Endothelial cell of umbilical vein (primary cell): ENCODE results near the gene NUP62.
"Not testable (repeated sequence)": the region's sequence is repeated elsewhere in the genome, so short reads cannot be mapped to it uniquely, and the experiment has no call there.

Source experiments
- CTCF ChIP-seq, 2 donors: IDR thresholded peaks; 1 replicate in 1 of 2; 2 replicates in 1 of 2; pipeline ENCODE4 v1.5.1; 2011; ENCODE audit warnings: low read length in 2 of 2, mild to moderate bottlenecking in 2 of 2, moderate library complexity in 2 of 2, control low read depth in 1 of 2, inconsistent platforms in 1 of 2, low read depth in 1 of 2; ENCODE audit not compliant: insufficient read depth in 1 of 2; ENCODE audit errors: extremely low read depth in 1 of 2
- EZH2 ChIP-seq: IDR thresholded peaks from 2 replicates; pipeline ENCODE4 v1.6.1; 2012; ENCODE audit warnings: borderline replicate concordance, low read depth, mild to moderate bottlenecking, moderate library complexity, low read length, inconsistent platforms; ENCODE audit not compliant: severe bottlenecking
- FOS ChIP-seq: IDR thresholded peaks from 2 replicates; pipeline ENCODE4 v1.6.1; 2011; ENCODE audit warnings: mild to moderate bottlenecking, low read length, moderate library complexity, borderline replicate concordance; ENCODE audit not compliant: insufficient read depth
- GATA2 ChIP-seq: IDR thresholded peaks from 2 replicates; pipeline ENCODE4 v1.7.0; 2011; ENCODE audit warnings: low read depth, mild to moderate bottlenecking, moderate library complexity, mixed read lengths, low read length; ENCODE audit not compliant: insufficient read length, insufficient read depth
- JUN ChIP-seq: IDR thresholded peaks from 2 replicates; pipeline ENCODE4 v1.6.1; 2011; ENCODE audit warnings: borderline replicate concordance, low read depth; ENCODE audit not compliant: insufficient read length, insufficient read depth
- MAX ChIP-seq: IDR thresholded peaks from 2 replicates; pipeline ENCODE4 v1.6.1; 2011; ENCODE audit not compliant: insufficient read depth, insufficient read length
- MYC ChIP-seq: IDR thresholded peaks from one replicate; pipeline ENCODE4 v1.6.1; 2011; ENCODE audit warnings: mild to moderate bottlenecking, low read depth, low read length
- POLR2A ChIP-seq: IDR thresholded peaks from 2 replicates; pipeline ENCODE4 v1.6.1; 2012; ENCODE audit warnings: low read depth, mild to moderate bottlenecking, control low read depth, low read length
- POLR2AphosphoS5 ChIP-seq: IDR thresholded peaks from 2 replicates; pipeline ENCODE4 v1.6.1; 2012; ENCODE audit warnings: low read depth, mild to moderate bottlenecking, control low read depth, low read length, moderate library complexity; ENCODE audit not compliant: insufficient read depth

GRCh38 chr19:49959892-49960291, 30.6 kb upstream of the NUP62 start:
- not testable (repeated sequence) for TF ChIP-seq CTCF (IDR thresholded peaks at IDR 0.05; ENCODE audit: extremely low read depth in 1 of 2, insufficient read depth in 1 of 2, low read depth in 1 of 2, low read length in 2 of 2); EZH2; POLR2AphosphoS5; POLR2A; GATA2; JUN; MAX; MYC; FOS
